PC-3 (cell line): ENCODE measurements around the gene KIF3A.

Source experiments
- EZH2 ChIP-seq: fragments of 300-600 bp; sonication (generic); IDR thresholded peaks from one replicate; pipeline ENCODE4 v1.6.1; 2017; ENCODE audit warnings: antibody characterized with exemption, mild to moderate bottlenecking, low read length; ENCODE audit not compliant: unreplicated experiment
- TF ChIP-seq, protein P1 (sequence below): fragments of 300-600 bp; sonication (generic); conservative IDR thresholded peaks from 2 replicates; pipeline ENCODE4 v1.5.1; 2017; ENCODE audit warnings: antibody characterized with exemption, low read depth, mild to moderate bottlenecking, low read length

DNA sequence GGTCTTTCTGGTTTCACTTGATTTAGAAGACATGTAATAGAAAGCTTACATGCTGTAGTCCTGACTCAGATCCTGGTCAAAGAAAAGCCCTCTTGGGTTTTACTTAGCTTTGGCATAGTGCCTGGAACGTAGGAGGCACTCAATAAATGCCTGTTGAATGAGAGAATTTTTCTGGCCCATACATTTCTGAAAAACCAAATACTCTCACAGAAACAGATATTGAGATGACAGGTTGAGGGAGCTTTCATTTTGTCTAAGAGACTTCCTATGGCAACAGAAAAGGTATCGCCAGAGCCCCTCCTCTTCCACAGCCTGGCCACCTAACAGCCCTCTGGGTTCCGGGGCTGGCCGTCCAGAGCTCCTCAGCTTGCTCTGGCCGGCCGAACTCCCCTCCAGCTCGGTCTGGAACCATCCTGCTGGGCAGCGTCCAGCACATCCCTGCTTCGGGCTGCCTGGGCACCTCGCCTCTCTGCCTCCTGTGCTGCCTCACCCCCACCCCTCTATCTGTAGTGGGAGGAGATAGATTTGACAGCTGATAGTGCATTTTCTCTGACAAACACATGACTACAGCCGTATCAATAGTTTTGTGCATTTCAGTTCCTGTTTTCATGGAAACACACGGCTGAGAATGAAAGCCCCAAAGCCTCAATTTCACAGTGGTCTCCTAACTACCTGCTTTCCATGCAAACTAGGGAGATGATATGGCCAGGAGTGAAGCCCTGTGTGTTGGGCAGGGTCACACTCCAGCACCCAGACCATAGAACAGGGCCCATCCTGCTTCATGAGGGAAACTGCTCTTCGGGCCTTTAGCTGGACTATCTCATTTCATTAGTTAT lies 62.5 kb downstream of the KIF3A start:
- TF ChIP-seq, protein P1, sequence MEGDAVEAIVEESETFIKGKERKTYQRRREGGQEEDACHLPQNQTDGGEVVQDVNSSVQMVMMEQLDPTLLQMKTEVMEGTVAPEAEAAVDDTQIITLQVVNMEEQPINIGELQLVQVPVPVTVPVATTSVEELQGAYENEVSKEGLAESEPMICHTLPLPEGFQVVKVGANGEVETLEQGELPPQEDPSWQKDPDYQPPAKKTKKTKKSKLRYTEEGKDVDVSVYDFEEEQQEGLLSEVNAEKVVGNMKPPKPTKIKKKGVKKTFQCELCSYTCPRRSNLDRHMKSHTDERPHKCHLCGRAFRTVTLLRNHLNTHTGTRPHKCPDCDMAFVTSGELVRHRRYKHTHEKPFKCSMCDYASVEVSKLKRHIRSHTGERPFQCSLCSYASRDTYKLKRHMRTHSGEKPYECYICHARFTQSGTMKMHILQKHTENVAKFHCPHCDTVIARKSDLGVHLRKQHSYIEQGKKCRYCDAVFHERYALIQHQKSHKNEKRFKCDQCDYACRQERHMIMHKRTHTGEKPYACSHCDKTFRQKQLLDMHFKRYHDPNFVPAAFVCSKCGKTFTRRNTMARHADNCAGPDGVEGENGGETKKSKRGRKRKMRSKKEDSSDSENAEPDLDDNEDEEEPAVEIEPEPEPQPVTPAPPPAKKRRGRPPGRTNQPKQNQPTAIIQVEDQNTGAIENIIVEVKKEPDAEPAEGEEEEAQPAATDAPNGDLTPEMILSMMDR: no peak
- TF ChIP-seq EZH2: no peak
